VCaP (cell line): ENCODE results near the gene LSAMP.
"Not testable (repeated sequence)": the region's sequence is repeated elsewhere in the genome, so short reads cannot be mapped to it uniquely, and the experiment has no call there.

Experiments used
- H3K27ac ChIP-seq: fragments of 450-650 bp; 2 replicates; pipeline ENCODE4 v1.5.1; 2017
- CTCF ChIP-seq: fragments of 450-650 bp; conservative IDR thresholded peaks from 2 replicates; pipeline ENCODE4 v1.5.1; 2017; ENCODE audit warnings: mild to moderate bottlenecking, moderate library complexity

LSAMP gene

GRCh38 chr3:115851571-115851970 is 593.7 kb downstream of the LSAMP start:
- TF ChIP-seq CTCF: no peak
- H3K27ac ChIP-seq: no peak overlapping the region

GRCh38 chr3:115848641-115849040 is 596.6 kb downstream of the LSAMP start:
- TF ChIP-seq CTCF: no peak
- H3K27ac ChIP-seq: no peak overlapping the region

- no peak overlapping the region for H3K27ac ChIP-seq
- TF ChIP-seq CTCF: no peak
These were observed 599.3 kb downstream of the LSAMP start for GRCh38 chr3:115845986-115846385.

- not testable (repeated sequence) for H3K27ac ChIP-seq
These were observed 600.6 kb downstream of the LSAMP start for GRCh38 chr3:115844729-115845128.

- peak overlapping the region; percentile 12; the same call in 1 of the 2 replicates for H3K27ac ChIP-seq
- TF ChIP-seq CTCF: no peak
These were observed 602.1 kb downstream of the LSAMP start for GRCh38 chr3:115843206-115843605.

GRCh38 chr3:115839246-115839645 is 606.0 kb downstream of the LSAMP start:
- H3K27ac ChIP-seq: no peak overlapping the region
- no peak for TF ChIP-seq CTCF

- H3K27ac ChIP-seq: no peak overlapping the region
- TF ChIP-seq CTCF: no peak
These were observed 606.5 kb downstream of the LSAMP start for GRCh38 chr3:115838786-115839185.

GRCh38 chr3:115836944-115837343 is 608.3 kb downstream of the LSAMP start:
- TF ChIP-seq CTCF: peak; percentile 81
- no peak overlapping the region for H3K27ac ChIP-seq
